ENCODE data around the gene ARSB.
"Not testable (repeated sequence)": the region's sequence is repeated elsewhere in the genome, so short reads cannot be mapped to it uniquely, and the experiment has no call there.

The ARSB gene

GRCh38 chr5:78771260-78772205 is 213.6 kb downstream of the ARSB start:
- DNase-seq, result no peak

DNA sequence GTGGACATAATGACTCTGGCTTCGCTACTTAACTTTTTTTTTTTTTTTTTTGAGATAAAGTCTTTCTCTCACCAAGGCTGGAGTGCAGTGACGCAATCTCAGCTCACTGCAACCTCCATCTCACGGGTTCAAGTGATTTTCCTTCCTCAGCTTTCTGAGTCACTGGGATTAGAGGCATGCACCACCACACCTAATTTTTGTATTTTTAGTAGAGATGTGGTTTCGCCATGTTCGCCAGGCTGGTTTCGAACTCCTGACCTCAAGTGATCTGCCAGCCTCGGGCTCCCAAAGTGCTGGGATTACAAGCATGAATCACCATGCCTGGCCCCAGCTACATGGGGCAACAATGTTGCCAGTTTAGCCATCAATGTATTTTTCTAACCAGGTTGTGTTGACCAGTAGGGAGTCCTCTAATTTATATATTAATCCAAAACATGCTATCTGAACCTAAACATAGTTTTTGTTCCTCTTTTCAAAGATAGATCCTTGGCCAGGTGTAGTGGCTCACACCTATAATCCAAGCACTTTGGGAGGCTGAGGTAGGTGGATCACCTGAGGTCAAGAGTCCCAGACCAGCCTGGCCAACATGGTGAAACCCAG is 216.2 kb downstream of the ARSB start:
- no peak for DNase-seq

- DNase-seq, result no peak
Observed at GRCh38 chr5:78766412-78766762, 218.7 kb downstream of the ARSB start.

GRCh38 chr5:78765756-78766411 is 219.2 kb downstream of the ARSB start:
- no peak for DNase-seq

- DNase-seq, result no peak
Observed at GRCh38 chr5:78765116-78765515, 220.0 kb downstream of the ARSB start.

DNA sequence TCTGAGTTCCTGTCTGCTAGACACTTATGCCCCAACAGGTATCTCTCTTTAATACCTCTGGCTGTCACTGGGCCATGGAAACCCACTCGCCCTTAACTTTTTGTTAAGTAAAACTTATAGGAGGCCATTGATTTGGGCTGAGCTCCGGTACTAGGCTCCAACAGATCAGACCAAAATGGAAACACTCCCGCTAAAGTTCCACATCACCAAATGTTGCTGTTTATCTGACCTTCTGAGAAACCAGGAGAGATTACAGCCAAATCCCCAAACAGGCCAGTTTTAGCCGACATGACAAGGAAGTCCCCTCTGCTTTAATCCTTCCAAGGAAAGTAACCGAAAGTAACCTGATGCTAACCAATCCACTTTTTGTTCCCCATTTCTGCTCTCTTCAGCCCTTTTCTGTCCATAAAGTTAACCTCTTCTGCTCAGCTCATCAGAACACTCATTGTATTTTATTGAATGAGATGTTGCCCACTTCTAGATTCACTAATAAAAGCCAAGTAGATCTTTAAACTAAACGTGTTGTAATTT is 221.4 kb downstream of the ARSB start:
- DNase-seq, result no peak

DNA sequence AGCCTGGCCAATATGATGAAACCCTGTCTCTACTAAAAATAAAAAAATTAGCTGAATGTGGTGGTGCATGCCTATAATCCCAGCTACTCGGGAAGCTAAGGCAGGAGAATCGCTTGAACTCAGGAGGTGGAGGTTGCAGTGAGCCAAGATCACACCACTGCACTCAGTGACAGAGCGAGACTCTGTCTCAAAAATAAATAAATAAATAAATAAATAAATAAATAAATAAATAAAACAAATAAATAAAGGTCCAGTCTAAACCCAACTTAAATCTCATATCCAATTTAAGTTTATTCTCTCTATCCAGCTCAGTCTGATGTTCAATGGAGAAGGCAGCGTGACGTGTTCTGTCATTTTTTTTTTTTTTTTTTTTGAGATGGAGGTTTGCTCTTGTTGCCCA is 222.4 kb downstream of the ARSB start:
- not testable (repeated sequence) for DNase-seq

DNA sequence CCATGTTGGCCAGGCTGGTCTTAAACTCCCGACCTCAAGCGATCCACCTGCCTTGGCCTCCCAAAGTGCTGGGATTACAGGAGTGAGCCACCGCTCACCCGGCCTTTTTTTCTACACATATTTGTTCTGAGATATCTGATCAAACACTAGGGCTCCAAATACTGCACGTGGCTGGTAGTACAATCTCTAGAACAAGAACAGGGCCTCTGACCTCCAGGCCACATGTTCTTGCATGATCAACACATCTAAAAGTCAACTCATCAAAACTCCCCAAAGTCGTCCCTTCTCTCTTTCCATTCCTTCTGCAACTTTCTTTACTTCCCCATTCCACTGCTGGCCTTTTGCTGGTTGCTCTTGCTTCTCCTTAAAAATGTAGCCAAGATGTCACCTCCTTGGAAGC is 223.3 kb downstream of the ARSB start:
- DNase-seq, result no peak

- no peak for DNase-seq
Observed at GRCh38 chr5:78760770-78761169, 224.3 kb downstream of the ARSB start.

DNA sequence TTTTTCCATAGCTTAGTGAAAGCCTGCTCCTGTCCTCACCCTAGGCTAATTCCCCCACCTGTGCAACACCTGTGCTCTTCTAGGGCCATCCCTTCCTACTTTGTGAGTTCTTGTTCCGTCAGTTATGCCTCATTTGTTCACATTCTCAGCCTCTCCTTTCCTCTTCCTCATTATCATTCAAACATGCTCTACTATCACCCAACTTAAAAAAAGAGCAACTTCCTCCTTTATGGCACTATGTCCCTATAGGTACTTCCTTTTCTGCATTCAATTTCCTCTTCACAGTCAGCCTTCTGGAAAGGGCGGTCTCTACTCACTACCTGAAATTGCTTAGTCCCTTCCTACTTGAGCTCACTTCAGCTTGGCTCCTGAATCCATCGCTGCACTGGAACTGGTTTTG is 224.7 kb downstream of the ARSB start:
- no peak for DNase-seq

GRCh38 chr5:78758169-78758839 is 226.8 kb downstream of the ARSB start:
- no peak for DNase-seq

GRCh38 chr5:78757269-78758053 is 227.6 kb downstream of the ARSB start:
- DNase-seq, result no peak

GRCh38 chr5:78756858-78757257 is 228.3 kb downstream of the ARSB start:
- no peak for DNase-seq

- no peak for DNase-seq
Observed at GRCh38 chr5:78755822-78756429, 229.2 kb downstream of the ARSB start.

- no peak for DNase-seq
Observed at GRCh38 chr5:78754655-78755054, 230.5 kb downstream of the ARSB start.

GRCh38 chr5:78753093-78753531 is 232.0 kb downstream of the ARSB start:
- no peak for DNase-seq

GRCh38 chr5:78751872-78752271 is 233.2 kb downstream of the ARSB start:
- no peak for DNase-seq

DNA sequence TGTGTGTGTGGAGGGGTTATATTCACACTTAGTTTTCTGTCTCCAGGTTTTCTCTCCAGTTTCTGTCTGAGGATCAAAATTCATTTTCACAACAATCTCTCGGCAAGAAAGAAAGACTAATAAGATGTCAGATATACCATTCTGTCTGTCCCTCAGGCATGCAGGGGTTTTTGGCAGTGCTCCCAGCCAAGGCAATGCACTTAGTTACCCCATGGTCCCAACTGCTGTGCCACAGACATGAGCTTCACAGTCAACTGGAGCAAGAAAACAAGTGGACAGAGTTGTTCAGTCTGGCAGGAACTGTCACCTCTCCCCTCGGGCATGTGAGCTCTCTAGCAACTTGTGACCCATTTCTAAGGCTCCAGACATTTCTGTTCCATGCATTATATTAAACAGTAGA is 234.8 kb downstream of the ARSB start:
- no peak for DNase-seq

DNA sequence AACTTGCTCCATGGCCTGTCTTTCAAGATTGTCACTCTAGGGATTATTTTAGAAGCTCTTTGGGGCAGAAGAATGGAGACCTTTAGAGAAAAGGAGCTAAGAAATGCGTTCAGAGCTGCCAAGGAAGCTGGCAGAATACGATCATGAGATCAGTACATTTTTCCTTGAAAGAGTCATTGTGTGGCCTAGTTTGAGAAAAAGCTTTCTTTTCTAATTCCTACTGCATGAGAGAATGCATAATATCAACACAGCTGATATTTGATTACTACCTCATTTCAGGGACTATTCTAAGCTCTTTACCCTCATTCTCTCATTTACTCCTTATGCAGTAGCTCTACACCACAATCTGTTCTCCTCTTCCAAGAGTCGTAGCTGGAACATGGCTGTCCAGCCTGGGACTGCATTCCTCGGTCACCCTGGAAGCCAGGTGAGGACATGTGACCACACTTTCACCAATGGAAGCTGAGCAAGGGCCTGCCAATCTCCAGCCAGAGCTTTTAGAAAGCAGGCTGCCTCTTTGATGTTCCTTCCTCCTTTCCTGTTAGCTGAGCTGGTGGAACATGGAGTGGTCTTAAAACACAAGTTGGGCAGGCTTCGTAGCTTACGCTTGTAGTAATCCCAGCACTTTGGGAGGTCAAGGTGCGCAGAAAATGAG is 237.3 kb downstream of the ARSB start:
- DNase-seq, result no peak

- no peak for DNase-seq
Observed at GRCh38 chr5:78747055-78747454, 238.1 kb downstream of the ARSB start.
